Naive B cell (primary cell): ENCODE data around the gene VIPR2. TPM values are rescaled to one million over a fixed set of nuclear protein-coding genes. Genes with fewer than 3 reads are reported as not detected.
"Not testable (repeated sequence)": the region's sequence is repeated elsewhere in the genome, so short reads cannot be mapped to it uniquely, and the experiment has no call there.

Experiments used
- ATAC-seq, 2 donors: fragments of 150-1000 bp; cut with Tn5 transposase; 2 replicates each; pipeline ENCODE4 v1.10.0; 2021; ENCODE audit warnings: low read depth in 2 of 2, mild to moderate bottlenecking in 2 of 2, moderate library complexity in 2 of 2
- DNase-seq: peaks from one replicate; pipeline ENCODE4 v3.0.0; 2022
- H3K27ac Mint-ChIP-seq, 6 donors: one replicate each; pipeline ENCODE4 v1.8.0; 2020 to 2022; ENCODE audit warnings: mild to moderate bottlenecking in 6 of 6, mixed read lengths in 6 of 6, moderate library complexity in 5 of 6, inconsistent platforms in 2 of 6
- H3K27me3 Mint-ChIP-seq, 3 donors: one replicate each; pipeline ENCODE4 v1.8.0; 2021 to 2022; ENCODE audit warnings: mixed read lengths in 3 of 3, mild to moderate bottlenecking in 1 of 3
- H3K36me3 Mint-ChIP-seq, 2 donors: one replicate each; pipeline ENCODE4 v1.8.0; 2020 to 2022; ENCODE audit warnings: mixed read lengths in 2 of 2, inconsistent platforms in 1 of 2, mild to moderate bottlenecking in 1 of 2
- H3K4me1 Mint-ChIP-seq, 3 donors: one replicate each; pipeline ENCODE4 v1.8.0; 2020 to 2022; ENCODE audit warnings: mixed read lengths in 3 of 3, inconsistent platforms in 1 of 3, mild to moderate bottlenecking in 1 of 3, moderate library complexity in 1 of 3
- H3K4me3 Mint-ChIP-seq, 8 donors: one replicate each; pipeline ENCODE4 v1.8.0; 2020 to 2022; ENCODE audit warnings: mild to moderate bottlenecking in 8 of 8, mixed read lengths in 8 of 8, moderate library complexity in 8 of 8, inconsistent platforms in 2 of 8
- H3K9me3 Mint-ChIP-seq, 7 donors: one replicate each; pipeline ENCODE4 v1.8.0; 2020 to 2022; ENCODE audit warnings: mixed read lengths in 7 of 7, mild to moderate bottlenecking in 5 of 7, inconsistent platforms in 2 of 7, moderate library complexity in 1 of 7
- polyA plus RNA-seq, 6 donors: library from polyadenylated mRNA; unstranded; fragments of 300-500 nt; fragmentation: Illumina TruSeq; gene quantifications; one replicate each; pipeline ENCODE4 v1.2.3, GENCODE V29; 2021; ENCODE audit warnings: low read depth in 6 of 6

The VIPR2 gene
- polyA plus RNA-seq, 6 donors from 2014 or later = not detected

DNA sequence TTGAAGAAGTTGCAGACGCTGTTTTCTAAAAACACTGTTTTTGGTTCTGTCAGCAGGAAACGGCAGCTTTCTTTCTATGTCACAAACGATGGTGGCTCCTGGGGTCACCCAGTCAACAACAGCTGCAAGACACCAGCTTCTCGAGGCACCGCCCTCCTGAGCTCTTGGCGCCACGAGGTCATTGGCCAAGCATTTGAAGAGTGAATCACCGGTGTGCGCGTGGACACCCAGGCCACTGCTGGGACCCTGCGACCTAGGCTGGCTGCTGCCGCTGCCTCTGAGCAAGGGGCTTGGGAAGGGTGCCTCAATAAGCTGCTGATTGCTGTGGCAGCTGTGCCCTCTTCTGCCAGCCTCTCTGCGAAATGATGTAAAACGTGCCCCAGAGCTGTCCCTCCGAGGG, 22.5 kb upstream of the VIPR2 start:
- Mint-ChIP-seq H3K9me3 (peaks cover 0 to 6% (median 0%) of the 10 kb centered on the region in 7 donors), H3K4me3 (no peak overlapping the region), H3K4me1 (no peaks in the 10 kb centered on the region), H3K27ac (no peak overlapping the region), H3K36me3 (no peaks in the 10 kb centered on the region), H3K27me3 (no peaks in the 10 kb centered on the region)
- no peak for DNase-seq
- no peak for ATAC-seq

DNA sequence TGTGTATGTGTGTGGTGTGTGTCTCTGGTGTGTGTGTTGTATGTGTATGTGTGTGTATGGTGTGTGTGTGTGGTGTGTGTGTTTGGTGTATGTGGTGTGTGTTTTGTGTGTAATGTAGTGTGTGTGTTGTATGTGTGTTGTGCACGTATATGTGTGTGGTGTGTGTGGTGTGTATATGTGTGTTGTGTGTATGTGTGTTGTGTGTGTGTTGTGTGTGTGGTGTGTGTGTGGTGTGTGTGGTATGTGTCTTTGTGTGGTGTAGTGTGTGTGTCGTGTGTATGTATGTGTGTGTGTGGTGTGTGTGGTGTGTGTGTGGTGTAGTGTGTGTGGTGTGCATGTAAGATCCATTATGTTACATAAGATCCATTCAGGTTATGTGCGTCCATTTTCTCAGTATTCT, 21.9 kb upstream of the VIPR2 start:
- H3K9me3 Mint-ChIP-seq = peaks cover 0 to 6% (median 0%) of the 10 kb centered on the region in 7 donors
- H3K27ac Mint-ChIP-seq = no peak overlapping the region
- no peaks in the 10 kb centered on the region for H3K36me3 Mint-ChIP-seq
- ATAC-seq = no peak
- H3K27me3 Mint-ChIP-seq = no peaks in the 10 kb centered on the region
- DNase-seq = no peak
- no peaks in the 10 kb centered on the region for H3K4me1 Mint-ChIP-seq
- no peak overlapping the region for H3K4me3 Mint-ChIP-seq

DNA sequence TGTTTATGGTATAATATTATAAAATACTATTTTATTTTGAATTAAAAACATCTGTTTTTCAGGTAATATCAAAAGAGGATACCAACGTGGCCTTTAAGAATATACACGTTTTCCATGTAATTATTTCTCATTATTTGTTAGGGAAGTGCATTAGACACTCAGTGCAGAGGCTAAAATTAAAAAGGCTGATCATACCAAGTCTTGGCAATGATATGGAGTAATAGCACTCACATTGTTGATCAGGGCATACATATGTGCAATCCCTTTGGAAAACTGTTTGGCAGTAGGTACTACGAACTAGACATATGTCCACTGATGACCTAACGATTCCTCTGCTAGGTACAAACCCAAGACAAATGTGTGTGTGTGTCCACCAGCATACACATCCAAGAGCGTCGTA, 20.7 kb upstream of the VIPR2 start:
- no peak for DNase-seq
- Mint-ChIP-seq H3K9me3 (peaks cover 0 to 3% (median 0%) of the 10 kb centered on the region in 7 donors), H3K27me3 (no peaks in the 10 kb centered on the region), H3K4me3 (no peak overlapping the region), H3K36me3 (no peaks in the 10 kb centered on the region), H3K27ac (no peak overlapping the region), H3K4me1 (no peaks in the 10 kb centered on the region)
- ATAC-seq = no peak

- not testable (repeated sequence) for ATAC-seq, DNase-seq, H3K4me3 Mint-ChIP-seq, H3K9me3 Mint-ChIP-seq, H3K27ac Mint-ChIP-seq, H3K27me3 Mint-ChIP-seq, H3K36me3 Mint-ChIP-seq, H3K4me1 Mint-ChIP-seq
These were observed 19.1 kb upstream of the VIPR2 start for GRCh38 chr7:159163703-159164301.

DNA sequence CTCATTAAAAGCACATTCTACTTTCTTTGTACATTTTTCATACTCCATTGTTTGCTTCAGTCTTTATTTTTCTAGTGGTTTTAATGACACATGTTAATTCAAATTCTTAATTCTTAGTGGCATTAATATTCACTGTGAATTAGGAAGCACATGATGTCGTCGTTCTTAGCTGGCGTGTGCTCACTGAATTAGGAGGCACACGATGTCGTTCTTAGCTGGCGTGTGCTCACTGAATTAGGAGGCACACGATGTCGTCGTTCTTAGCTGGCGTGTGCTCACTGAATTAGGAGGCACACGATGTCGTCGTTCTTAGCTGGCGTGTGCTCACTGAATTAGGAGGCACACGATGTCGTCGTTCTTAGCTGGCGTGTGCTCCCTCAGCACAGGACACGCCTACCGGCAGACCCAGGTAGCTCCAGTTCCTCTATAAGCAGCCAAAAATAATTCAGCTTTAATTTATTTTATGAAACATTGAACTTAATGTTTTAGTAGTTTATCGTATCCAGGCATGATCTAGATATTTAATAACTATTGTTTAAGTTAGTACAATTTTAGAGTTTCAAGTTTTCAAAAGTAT, 17.5 kb upstream of the VIPR2 start:
- H3K4me3 Mint-ChIP-seq, DNase-seq, H3K36me3 Mint-ChIP-seq, H3K27me3 Mint-ChIP-seq, H3K4me1 Mint-ChIP-seq, ATAC-seq, H3K9me3 Mint-ChIP-seq, H3K27ac Mint-ChIP-seq: not testable (repeated sequence)

- Mint-ChIP-seq H3K27me3 (no peaks in the 10 kb centered on the region), H3K9me3 (peaks cover 0 to 5% (median 0%) of the 10 kb centered on the region in 7 donors), H3K36me3 (no peaks in the 10 kb centered on the region), H3K4me3 (no peak overlapping the region), H3K4me1 (no peaks in the 10 kb centered on the region), H3K27ac (no peak overlapping the region)
- no peak for DNase-seq
- ATAC-seq = no peak
These were observed 15.8 kb upstream of the VIPR2 start for GRCh38 chr7:159160450-159160849.

DNA sequence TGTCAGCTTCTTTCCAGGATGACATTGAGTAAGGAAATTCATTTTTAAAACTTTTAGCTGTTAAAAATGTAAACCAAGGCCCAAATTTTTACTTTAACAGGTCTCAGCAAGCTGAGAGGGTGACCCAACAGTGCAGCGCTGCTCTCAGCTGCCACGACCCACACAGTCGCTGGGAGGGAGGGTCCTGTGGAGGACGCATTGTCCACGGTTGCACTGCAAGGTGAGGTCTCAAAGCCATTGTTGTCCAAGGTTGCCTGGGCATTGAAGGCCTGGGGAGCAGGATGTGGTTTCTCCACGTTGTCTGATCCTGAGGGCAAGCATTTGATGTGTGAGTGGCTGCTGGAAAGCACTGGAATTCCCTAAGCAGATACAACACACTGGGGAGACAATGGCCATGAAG, 15.1 kb upstream of the VIPR2 start:
- no peak overlapping the region for H3K27ac Mint-ChIP-seq
- DNase-seq (no peak), ATAC-seq (no peak)
- H3K9me3 Mint-ChIP-seq = peaks cover 0 to 5% (median 0%) of the 10 kb centered on the region in 7 donors
- no peak overlapping the region for H3K4me3 Mint-ChIP-seq
- H3K36me3 Mint-ChIP-seq = no peaks in the 10 kb centered on the region
- no peaks in the 10 kb centered on the region for H3K4me1 Mint-ChIP-seq
- H3K27me3 Mint-ChIP-seq = no peaks in the 10 kb centered on the region

- Mint-ChIP-seq H3K9me3 (peaks cover 0 to 5% (median 0%) of the 10 kb centered on the region in 7 donors), H3K36me3 (no peaks in the 10 kb centered on the region), H3K27me3 (no peaks in the 10 kb centered on the region), H3K27ac (no peak overlapping the region), H3K4me1 (no peaks in the 10 kb centered on the region), H3K4me3 (no peak overlapping the region)
- ATAC-seq = no peak
- no peak for DNase-seq
These were observed 14.3 kb upstream of the VIPR2 start for GRCh38 chr7:159158888-159159405.

DNA sequence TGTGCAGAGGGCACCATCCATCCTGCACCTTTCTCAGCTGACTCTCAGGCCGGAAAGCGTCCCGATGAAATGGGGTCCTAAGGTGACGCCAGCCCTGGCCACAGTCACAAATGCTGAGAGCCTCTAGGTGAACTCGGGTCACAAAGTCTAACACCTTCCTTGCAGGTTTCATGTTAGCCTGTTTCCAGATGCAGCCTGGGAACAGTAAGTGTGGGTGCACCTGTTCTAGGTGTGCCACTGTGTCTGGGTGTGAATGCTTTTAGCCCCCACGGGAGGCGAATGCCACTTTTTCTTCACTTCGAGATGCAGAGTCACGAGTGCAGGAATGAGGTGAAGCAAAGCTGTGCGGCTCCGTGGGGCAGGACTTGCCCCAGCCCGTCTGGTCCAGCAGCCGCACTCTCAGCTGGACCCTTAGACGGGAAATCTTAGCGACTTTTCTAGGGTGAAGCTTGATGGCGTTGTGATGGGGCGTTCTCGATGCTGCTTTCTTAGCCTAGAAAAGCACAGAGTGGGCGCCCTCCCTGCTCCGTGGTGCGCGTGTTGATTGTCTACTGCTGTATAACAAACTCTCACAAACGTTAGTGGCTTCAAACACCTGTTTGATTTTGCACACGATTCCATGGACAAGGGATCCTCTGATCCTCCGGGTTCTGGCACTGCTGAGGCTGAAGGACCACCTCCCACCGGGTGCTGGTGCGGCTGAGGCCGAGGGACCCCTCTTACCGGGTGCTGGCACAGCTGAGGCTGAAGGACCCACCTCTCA, 13.6 kb upstream of the VIPR2 start:
- ATAC-seq (no peak), DNase-seq (no peak)
- Mint-ChIP-seq H3K27ac (no peak overlapping the region), H3K9me3 (peaks cover 0 to 5% (median 0%) of the 10 kb centered on the region in 7 donors), H3K4me1 (no peaks in the 10 kb centered on the region), H3K27me3 (no peaks in the 10 kb centered on the region), H3K4me3 (no peak overlapping the region), H3K36me3 (no peaks in the 10 kb centered on the region)

- no peak for ATAC-seq
- Mint-ChIP-seq H3K27ac (no peak overlapping the region), H3K27me3 (no peaks in the 10 kb centered on the region), H3K4me1 (no peaks in the 10 kb centered on the region), H3K36me3 (no peaks in the 10 kb centered on the region), H3K9me3 (peaks cover 0 to 5% (median 0%) of the 10 kb centered on the region in 7 donors), H3K4me3 (no peak overlapping the region)
- no peak for DNase-seq
These were observed 13.0 kb upstream of the VIPR2 start for GRCh38 chr7:159157714-159158113.

DNA sequence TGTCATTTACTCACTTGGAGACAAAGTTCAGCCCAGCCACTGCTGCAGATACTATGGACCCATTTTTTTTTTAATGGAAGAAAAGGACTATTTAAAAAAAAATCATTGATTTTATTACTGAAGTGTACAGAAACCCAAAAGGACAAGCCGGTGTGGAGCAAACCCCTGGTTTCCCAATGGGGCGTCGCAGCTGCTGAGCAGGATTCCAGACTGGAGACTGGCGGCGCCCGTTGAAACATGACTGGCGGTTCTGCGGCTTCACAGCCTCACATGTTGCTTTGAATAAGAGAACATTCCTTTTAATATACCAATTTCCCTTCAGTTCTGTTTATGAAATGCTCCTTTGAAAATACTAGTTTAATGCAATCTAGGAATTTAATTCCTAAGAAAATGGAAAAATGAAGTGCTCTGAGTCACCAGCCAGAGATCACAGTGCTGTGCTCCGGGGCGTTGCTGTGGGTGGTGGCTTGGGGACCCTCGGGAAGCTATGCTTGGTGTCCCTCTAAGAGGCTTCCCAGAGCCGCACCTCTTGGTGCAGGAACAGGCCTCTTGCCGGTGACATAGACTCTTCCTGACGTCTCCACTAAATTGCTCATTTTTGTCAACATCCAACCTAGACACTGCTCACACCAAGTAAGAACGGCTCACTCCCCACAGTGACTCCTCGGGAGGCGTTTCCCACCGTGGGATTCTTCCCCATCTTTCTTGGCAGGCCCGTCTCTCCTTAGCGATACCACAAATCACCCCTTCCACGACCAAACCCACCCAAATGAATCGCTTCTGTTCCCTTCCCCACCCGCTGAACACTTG, 12.0 kb upstream of the VIPR2 start:
- H3K36me3 Mint-ChIP-seq = no peaks in the 10 kb centered on the region
- DNase-seq = no peak
- H3K9me3 Mint-ChIP-seq = peaks cover 0 to 5% (median 0%) of the 10 kb centered on the region in 7 donors
- no peak for ATAC-seq
- H3K27me3 Mint-ChIP-seq = no peaks in the 10 kb centered on the region
- H3K4me3 Mint-ChIP-seq = no peak overlapping the region
- no peak overlapping the region for H3K27ac Mint-ChIP-seq
- no peaks in the 10 kb centered on the region for H3K4me1 Mint-ChIP-seq

DNA sequence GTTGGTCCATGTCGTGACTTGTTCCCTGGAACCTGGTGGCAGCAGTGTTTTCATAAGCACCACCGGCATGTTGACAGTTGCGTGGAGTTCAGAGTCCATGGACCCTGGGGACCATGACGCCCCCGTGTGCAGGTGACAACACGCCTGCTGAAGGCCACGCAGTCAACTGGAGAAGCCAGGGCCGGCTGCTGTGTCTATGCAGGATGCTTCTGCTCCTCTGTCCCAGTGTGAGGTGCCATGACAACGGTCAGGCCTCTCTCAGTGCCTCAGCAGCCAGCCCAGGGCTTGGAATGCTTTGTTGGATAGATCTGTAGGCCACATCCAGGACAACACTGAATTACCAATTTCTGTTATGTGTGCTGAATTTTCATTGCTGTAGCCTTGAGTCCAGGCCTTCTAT, 10.7 kb upstream of the VIPR2 start:
- Mint-ChIP-seq H3K9me3 (peaks cover 0 to 5% (median 0%) of the 10 kb centered on the region in 7 donors), H3K27ac (no peak overlapping the region), H3K36me3 (no peaks in the 10 kb centered on the region), H3K4me3 (no peak overlapping the region), H3K4me1 (no peaks in the 10 kb centered on the region), H3K27me3 (no peaks in the 10 kb centered on the region)
- no peak for ATAC-seq
- DNase-seq = no peak

- DNase-seq = no peak
These were observed 9.6 kb upstream of the VIPR2 start for GRCh38 chr7:159154243-159154642.

More at GRCh38 chr7:159154243-159154642, 9.6 kb upstream of the VIPR2 start:
- H3K4me1 Mint-ChIP-seq = no peaks in the 10 kb centered on the region
- no peaks in the 10 kb centered on the region for H3K27me3 Mint-ChIP-seq
- ATAC-seq = no peak
- no peaks in the 10 kb centered on the region for H3K36me3 Mint-ChIP-seq
- no peak overlapping the region for H3K27ac Mint-ChIP-seq
- H3K9me3 Mint-ChIP-seq = peaks cover 0 to 5% (median 0%) of the 10 kb centered on the region in 7 donors
- no peak overlapping the region for H3K4me3 Mint-ChIP-seq
